Measurements from ENCODE around the gene WDFY1. TPM values are rescaled to one million over a fixed set of nuclear protein-coding genes. Genes with fewer than 3 reads are reported as not detected.

Gene WDFY1
- total RNA-seq, 2 donors from 2014 or later, result 50.0 to 63.5 TPM

DNA sequence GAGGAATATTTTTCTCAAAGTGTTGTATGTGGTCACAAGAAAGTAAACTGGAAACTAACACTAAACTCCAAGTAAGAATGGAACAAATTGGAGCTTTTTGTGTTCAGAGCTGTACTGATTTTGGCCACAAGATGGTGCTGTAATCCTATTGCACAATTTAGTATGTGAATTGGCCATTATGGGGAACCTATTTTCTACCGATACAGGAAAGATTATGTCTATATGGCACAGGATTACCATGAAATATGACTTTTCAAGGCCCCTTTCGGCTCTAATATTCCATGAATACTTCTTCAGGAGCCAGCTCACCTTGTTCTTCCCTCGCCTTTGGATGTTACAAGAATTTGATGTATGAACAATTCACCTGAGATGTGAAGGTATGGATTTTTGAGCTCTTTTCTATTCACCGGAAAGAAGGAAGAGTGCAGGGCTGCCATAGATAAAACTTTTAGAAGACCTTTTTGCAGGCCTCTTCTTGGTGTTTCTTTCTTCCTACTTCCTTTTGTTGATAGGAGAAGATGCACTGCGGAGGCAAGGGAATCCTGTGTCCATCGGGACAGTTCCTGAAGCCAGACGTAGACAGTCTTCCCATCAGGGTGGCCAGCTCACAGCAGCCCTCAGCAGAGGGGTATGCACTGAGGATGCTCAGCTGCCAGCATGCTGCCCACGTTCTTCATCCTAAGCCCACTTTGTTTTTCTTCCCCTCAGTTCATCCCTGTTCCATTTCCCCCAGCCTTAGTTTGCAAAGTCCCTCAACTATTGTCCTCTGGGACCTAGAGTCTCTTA, 25.4 kb upstream of the WDFY1 start:
- peak; percentile 64 for DNase-seq
- Histone ChIP-seq H3K4me3 (no peak overlapping the region), H3K4me1 (no peaks in the 10 kb centered on the region), H3K9ac (ENCODE audit: low read depth in 2 of 2, low read length in 2 of 2) (no peak overlapping the region), H3K36me3 (no peaks in the 10 kb centered on the region), H3K9me3 (no peaks in the 10 kb centered on the region), H3K27me3 (no peaks in the 10 kb centered on the region), H3K27ac (no peak overlapping the region)
- intact Hi-C loops (cut with DNase I), result loop anchor here (2.0 to 10.0 kb wide), 3 partner anchors 314 to 684 kb away; no protein-coding TSS in a partner anchor
- TF ChIP-seq CTCF (IDR thresholded peaks at IDR 0.05), result peak; percentile 87

- intact Hi-C loops (cut with DNase I), result loop anchor here (2.0 to 10.0 kb wide), 3 partner anchors 315 to 685 kb away; no protein-coding TSS in a partner anchor
- DNase-seq, result no peak
- no peak for TF ChIP-seq CTCF (IDR thresholded peaks at IDR 0.05)
- H3K27me3 ChIP-seq, result no peaks in the 10 kb centered on the region
- H3K9ac ChIP-seq (ENCODE audit: low read depth in 2 of 2, low read length in 2 of 2), result no peak overlapping the region
- no peaks in the 10 kb centered on the region for H3K9me3 ChIP-seq
- no peak overlapping the region for H3K4me3 ChIP-seq
- no peaks in the 10 kb centered on the region for H3K36me3 ChIP-seq
- no peak overlapping the region for H3K27ac ChIP-seq
- H3K4me1 ChIP-seq, result no peaks in the 10 kb centered on the region
Observed at GRCh38 chr2:223969856-223970255, 24.7 kb upstream of the WDFY1 start.

- H3K9ac ChIP-seq (ENCODE audit: low read depth in 2 of 2, low read length in 2 of 2), result no peak overlapping the region
- intact Hi-C loops (cut with DNase I), result no loop called here
- H3K36me3 ChIP-seq, result peaks cover 2% of the 10 kb centered on the region
- H3K9me3 ChIP-seq, result no peaks in the 10 kb centered on the region
- no peak for TF ChIP-seq CTCF (IDR thresholded peaks at IDR 0.05)
- H3K27me3 ChIP-seq, result no peaks in the 10 kb centered on the region
- no peak overlapping the region for H3K27ac ChIP-seq
- H3K4me3 ChIP-seq, result no peak overlapping the region
- no peaks in the 10 kb centered on the region for H3K4me1 ChIP-seq
- no peak for DNase-seq
Observed at GRCh38 chr2:223969315-223969714, 24.2 kb upstream of the WDFY1 start.

GRCh38 chr2:223967981-223968380, 22.8 kb upstream of the WDFY1 start:
- no peak overlapping the region for H3K4me3 ChIP-seq
- peaks cover 12% of the 10 kb centered on the region for H3K36me3 ChIP-seq

DNA sequence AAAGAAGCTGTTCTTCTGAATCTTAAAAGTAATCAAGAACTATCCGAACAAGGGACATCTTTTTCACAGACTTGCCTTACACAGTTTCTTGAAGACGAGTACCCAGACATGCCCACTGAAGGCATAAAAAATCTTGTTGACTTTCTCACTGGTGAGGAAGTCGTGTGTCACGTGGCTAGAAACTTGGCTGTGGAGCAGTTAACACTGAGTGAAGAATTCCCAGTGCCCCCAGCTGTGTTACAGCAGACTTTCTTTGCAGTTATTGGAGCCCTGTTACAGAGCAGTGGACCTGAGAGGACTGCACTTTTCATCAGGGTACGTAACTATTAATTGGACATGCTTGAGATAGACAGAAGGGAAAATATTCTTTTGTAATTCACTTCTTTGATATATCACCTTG, 14.6 kb upstream of the WDFY1 start:
- no peak overlapping the region for H3K9ac ChIP-seq (ENCODE audit: low read depth in 2 of 2, low read length in 2 of 2)
- peak; percentile 33 for DNase-seq

More at GRCh38 chr2:223967981-223968380, 22.8 kb upstream of the WDFY1 start:
- no peak for DNase-seq
- Histone ChIP-seq H3K27me3 (no peaks in the 10 kb centered on the region), H3K9ac (ENCODE audit: low read depth in 2 of 2, low read length in 2 of 2) (no peak overlapping the region), H3K4me1 (no peaks in the 10 kb centered on the region), H3K27ac (no peak overlapping the region), H3K9me3 (no peaks in the 10 kb centered on the region)
- TF ChIP-seq CTCF (IDR thresholded peaks at IDR 0.05), result no peak
- intact Hi-C loops (cut with DNase I), result no loop called here

More for the DNA sequence above, 14.6 kb upstream of the WDFY1 start:
- H3K4me3 ChIP-seq, result no peak overlapping the region
- intact Hi-C loops (cut with DNase I), result no loop called here
- peaks cover 20% of the 10 kb centered on the region for H3K4me1 ChIP-seq
- no peaks in the 10 kb centered on the region for H3K27me3 ChIP-seq
- no peaks in the 10 kb centered on the region for H3K9me3 ChIP-seq
- H3K36me3 ChIP-seq, result peaks cover 16% of the 10 kb centered on the region
- no peak for TF ChIP-seq CTCF (IDR thresholded peaks at IDR 0.05)
- no peak overlapping the region for H3K27ac ChIP-seq
